H1 (cell line): ENCODE results near the gene GPR179. TPM values are rescaled to one million over a fixed set of nuclear protein-coding genes. Genes with fewer than 3 reads are reported as not detected.

Experiments used
- CHD1 ChIP-seq: IDR thresholded peaks from 2 replicates; pipeline ENCODE4 v1.6.1; 2012; ENCODE audit warnings: low read depth, low read length, improper control_type of control experiment
- CREB1 ChIP-seq: IDR thresholded peaks from 2 replicates; pipeline ENCODE4 v1.6.1; 2012; ENCODE audit warnings: inconsistent platforms
- HDAC2 ChIP-seq, 2 experiments: fragments of 300-600 bp in 1 of 2; sonication (generic) in 1 of 2; IDR thresholded peaks; 2 replicates each; pipeline ENCODE4 v1.6.1; 2011 to 2012; ENCODE audit warnings: low read depth in 2 of 2, low read length in 2 of 2, mild to moderate bottlenecking in 2 of 2, moderate library complexity in 2 of 2, borderline replicate concordance in 1 of 2, inconsistent platforms in 1 of 2
- POLR2AphosphoS5 ChIP-seq: IDR thresholded peaks from 2 replicates; pipeline ENCODE4 v1.6.1; 2011; ENCODE audit warnings: low read depth, low read length
- RFX5 ChIP-seq: IDR thresholded peaks from 2 replicates; pipeline ENCODE4 v1.6.1; 2011; ENCODE audit warnings: low read depth, low read length, improper control_type of control experiment, borderline replicate concordance
- polyA plus RNA-seq, 7 experiments: library from polyadenylated mRNA; depleted of rRNA in 3 of 7; stranded (reverse) in 5 of 7; unstranded in 2 of 7; fragments of >200 nt in 5 of 7; fragments of 200-250 nt in 2 of 7; gene quantifications; 1 replicate in 5 of 7; 2 replicates in 1 of 7; 4 replicates in 1 of 7; pipeline versions ENCODE4 v1.2.1 to v1.2.3, GENCODE V29; 2011 to 2013; ENCODE audit warnings: missing spikeins in 2 of 7, mixed read lengths in 2 of 7
- total RNA-seq: library from RNA; stranded (reverse); fragmentation: NEBNext Ultra II Directional; extraction: Animal tissue kit (Norgen Biotek cat#: 25700); gene quantifications from 2 replicates; pipeline ENCODE4 v1.2.1, GENCODE V29; 2021
- TF ChIP-seq, protein P1 (sequence below): fragments of 300-600 bp; sonication (generic); IDR thresholded peaks from 2 replicates; pipeline ENCODE4 v1.7.1; 2012; ENCODE audit warnings: low read length, moderate library complexity, mild to moderate bottlenecking, inconsistent platforms; ENCODE audit not compliant: insufficient replicate concordance
- TF ChIP-seq, protein P2 (sequence below): IDR thresholded peaks from 2 replicates; pipeline ENCODE4 v1.6.1; 2011; ENCODE audit warnings: low read depth, mild to moderate bottlenecking, low read length; ENCODE audit not compliant: insufficient read depth
- TF ChIP-seq, protein P3 (sequence below): IDR thresholded peaks from 2 replicates; pipeline ENCODE4 v1.6.1; 2012; ENCODE audit warnings: inconsistent platforms

GPR179 gene
- total and polyA plus RNA-seq, 2 of the 8 experiments (the other 6 are each of a cell fraction or from before 2014, with no cell fraction given): 0.02 to 0.07 TPM

DNA sequence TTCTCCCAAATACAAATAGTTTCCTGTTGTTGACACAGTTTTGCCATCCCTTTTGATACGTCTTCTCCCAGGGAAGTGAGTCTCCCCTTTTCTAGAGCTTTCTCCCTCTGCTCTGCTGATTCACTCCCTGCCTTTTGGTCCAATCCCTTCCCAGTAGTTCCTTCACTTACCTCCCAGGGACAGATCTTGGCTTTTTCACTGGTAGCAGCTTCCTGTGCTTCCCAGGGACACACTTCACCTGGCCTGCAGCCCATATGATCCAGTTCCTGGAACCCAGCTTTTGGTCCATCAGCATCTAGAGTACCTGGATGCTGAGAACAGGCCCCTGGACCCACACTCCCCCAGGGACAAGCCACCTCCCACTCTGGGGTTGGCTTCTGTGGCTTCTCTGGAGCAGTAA lies 15.8 kb downstream of the GPR179 start (continued):
- TF ChIP-seq, protein P1, sequence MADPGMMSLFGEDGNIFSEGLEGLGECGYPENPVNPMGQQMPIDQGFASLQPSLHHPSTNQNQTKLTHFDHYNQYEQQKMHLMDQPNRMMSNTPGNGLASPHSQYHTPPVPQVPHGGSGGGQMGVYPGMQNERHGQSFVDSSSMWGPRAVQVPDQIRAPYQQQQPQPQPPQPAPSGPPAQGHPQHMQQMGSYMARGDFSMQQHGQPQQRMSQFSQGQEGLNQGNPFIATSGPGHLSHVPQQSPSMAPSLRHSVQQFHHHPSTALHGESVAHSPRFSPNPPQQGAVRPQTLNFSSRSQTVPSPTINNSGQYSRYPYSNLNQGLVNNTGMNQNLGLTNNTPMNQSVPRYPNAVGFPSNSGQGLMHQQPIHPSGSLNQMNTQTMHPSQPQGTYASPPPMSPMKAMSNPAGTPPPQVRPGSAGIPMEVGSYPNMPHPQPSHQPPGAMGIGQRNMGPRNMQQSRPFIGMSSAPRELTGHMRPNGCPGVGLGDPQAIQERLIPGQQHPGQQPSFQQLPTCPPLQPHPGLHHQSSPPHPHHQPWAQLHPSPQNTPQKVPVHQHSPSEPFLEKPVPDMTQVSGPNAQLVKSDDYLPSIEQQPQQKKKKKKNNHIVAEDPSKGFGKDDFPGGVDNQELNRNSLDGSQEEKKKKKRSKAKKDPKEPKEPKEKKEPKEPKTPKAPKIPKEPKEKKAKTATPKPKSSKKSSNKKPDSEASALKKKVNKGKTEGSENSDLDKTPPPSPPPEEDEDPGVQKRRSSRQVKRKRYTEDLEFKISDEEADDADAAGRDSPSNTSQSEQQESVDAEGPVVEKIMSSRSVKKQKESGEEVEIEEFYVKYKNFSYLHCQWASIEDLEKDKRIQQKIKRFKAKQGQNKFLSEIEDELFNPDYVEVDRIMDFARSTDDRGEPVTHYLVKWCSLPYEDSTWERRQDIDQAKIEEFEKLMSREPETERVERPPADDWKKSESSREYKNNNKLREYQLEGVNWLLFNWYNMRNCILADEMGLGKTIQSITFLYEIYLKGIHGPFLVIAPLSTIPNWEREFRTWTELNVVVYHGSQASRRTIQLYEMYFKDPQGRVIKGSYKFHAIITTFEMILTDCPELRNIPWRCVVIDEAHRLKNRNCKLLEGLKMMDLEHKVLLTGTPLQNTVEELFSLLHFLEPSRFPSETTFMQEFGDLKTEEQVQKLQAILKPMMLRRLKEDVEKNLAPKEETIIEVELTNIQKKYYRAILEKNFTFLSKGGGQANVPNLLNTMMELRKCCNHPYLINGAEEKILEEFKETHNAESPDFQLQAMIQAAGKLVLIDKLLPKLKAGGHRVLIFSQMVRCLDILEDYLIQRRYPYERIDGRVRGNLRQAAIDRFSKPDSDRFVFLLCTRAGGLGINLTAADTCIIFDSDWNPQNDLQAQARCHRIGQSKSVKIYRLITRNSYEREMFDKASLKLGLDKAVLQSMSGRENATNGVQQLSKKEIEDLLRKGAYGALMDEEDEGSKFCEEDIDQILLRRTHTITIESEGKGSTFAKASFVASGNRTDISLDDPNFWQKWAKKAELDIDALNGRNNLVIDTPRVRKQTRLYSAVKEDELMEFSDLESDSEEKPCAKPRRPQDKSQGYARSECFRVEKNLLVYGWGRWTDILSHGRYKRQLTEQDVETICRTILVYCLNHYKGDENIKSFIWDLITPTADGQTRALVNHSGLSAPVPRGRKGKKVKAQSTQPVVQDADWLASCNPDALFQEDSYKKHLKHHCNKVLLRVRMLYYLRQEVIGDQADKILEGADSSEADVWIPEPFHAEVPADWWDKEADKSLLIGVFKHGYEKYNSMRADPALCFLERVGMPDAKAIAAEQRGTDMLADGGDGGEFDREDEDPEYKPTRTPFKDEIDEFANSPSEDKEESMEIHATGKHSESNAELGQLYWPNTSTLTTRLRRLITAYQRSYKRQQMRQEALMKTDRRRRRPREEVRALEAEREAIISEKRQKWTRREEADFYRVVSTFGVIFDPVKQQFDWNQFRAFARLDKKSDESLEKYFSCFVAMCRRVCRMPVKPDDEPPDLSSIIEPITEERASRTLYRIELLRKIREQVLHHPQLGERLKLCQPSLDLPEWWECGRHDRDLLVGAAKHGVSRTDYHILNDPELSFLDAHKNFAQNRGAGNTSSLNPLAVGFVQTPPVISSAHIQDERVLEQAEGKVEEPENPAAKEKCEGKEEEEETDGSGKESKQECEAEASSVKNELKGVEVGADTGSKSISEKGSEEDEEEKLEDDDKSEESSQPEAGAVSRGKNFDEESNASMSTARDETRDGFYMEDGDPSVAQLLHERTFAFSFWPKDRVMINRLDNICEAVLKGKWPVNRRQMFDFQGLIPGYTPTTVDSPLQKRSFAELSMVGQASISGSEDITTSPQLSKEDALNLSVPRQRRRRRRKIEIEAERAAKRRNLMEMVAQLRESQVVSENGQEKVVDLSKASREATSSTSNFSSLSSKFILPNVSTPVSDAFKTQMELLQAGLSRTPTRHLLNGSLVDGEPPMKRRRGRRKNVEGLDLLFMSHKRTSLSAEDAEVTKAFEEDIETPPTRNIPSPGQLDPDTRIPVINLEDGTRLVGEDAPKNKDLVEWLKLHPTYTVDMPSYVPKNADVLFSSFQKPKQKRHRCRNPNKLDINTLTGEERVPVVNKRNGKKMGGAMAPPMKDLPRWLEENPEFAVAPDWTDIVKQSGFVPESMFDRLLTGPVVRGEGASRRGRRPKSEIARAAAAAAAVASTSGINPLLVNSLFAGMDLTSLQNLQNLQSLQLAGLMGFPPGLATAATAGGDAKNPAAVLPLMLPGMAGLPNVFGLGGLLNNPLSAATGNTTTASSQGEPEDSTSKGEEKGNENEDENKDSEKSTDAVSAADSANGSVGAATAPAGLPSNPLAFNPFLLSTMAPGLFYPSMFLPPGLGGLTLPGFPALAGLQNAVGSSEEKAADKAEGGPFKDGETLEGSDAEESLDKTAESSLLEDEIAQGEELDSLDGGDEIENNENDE: no peak
- TF ChIP-seq, protein P2, sequence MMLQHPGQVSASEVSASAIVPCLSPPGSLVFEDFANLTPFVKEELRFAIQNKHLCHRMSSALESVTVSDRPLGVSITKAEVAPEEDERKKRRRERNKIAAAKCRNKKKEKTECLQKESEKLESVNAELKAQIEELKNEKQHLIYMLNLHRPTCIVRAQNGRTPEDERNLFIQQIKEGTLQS: no peak
- TF ChIP-seq HDAC2 (IDR thresholded peaks at IDR 0.05; ENCODE audit: borderline replicate concordance in 1 of 2, low read depth in 2 of 2, low read length in 2 of 2): no peak
- TF ChIP-seq CHD1: no peak
- no peak for TF ChIP-seq POLR2AphosphoS5
- TF ChIP-seq RFX5: no peak
- no peak for TF ChIP-seq CREB1
- TF ChIP-seq, protein P3, sequence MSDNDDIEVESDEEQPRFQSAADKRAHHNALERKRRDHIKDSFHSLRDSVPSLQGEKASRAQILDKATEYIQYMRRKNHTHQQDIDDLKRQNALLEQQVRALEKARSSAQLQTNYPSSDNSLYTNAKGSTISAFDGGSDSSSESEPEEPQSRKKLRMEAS: no peak
- TF ChIP-seq, all 59 proteins: peak for 0
